HepG2 (cell line): ENCODE results near the gene FRMD8. TPM values are rescaled to one million over a fixed set of nuclear protein-coding genes. Genes with fewer than 3 reads are reported as not detected.

Experiments
- AHR ChIP-seq: IDR thresholded peaks from 2 replicates; pipeline ENCODE4 v1.6.1; 2018; ENCODE audit warnings: missing genetic modification reagents, missing compliant biosample characterization
- CERS6 ChIP-seq: sonication (generic); formaldehyde crosslinking; IDR thresholded peaks from 2 replicates; pipeline ENCODE4 v1.5.0; 2020; ENCODE audit warnings: missing genetic modification reagents
- GPBP1L1 ChIP-seq: sonication (generic); formaldehyde crosslinking; IDR thresholded peaks from 2 replicates; pipeline ENCODE4 v1.5.0; 2020; ENCODE audit warnings: mild to moderate bottlenecking, missing genetic modification reagents
- HCFC1 ChIP-seq: fragments of 150-350 bp; IDR thresholded peaks from 2 replicates; pipeline ENCODE4 v1.6.1; 2014; ENCODE audit warnings: low read depth, low read length
- IRF1 ChIP-seq: sonication (generic); formaldehyde crosslinking; IDR thresholded peaks from 2 replicates; pipeline ENCODE4 v1.4.0; 2020; ENCODE audit warnings: low read depth, mild to moderate bottlenecking, missing genetic modification reagents
- KDM6A ChIP-seq: IDR thresholded peaks from 2 replicates; pipeline ENCODE4 v1.6.1; 2016; ENCODE audit warnings: low read depth
- KLF12 ChIP-seq: sonication (generic); formaldehyde crosslinking; IDR thresholded peaks from 2 replicates; pipeline ENCODE4 v1.4.0; 2020; ENCODE audit warnings: missing genetic modification reagents, borderline replicate concordance
- MATR3 ChIP-seq: sonication (generic); formaldehyde crosslinking; IDR thresholded peaks from 2 replicates; pipeline ENCODE4 v1.4.0; 2020; ENCODE audit warnings: missing genetic modification reagents
- MTA3 ChIP-seq: sonication (generic); formaldehyde crosslinking; IDR thresholded peaks from 2 replicates; pipeline ENCODE4 v1.4.0; 2020; ENCODE audit warnings: missing genetic modification reagents
- PAF1 ChIP-seq: IDR thresholded peaks from 2 replicates; pipeline ENCODE4 v1.6.1; 2016; ENCODE audit warnings: missing genetic modification reagents, missing compliant biosample characterization
- PAXIP1 ChIP-seq: sonication (generic); formaldehyde crosslinking; conservative IDR thresholded peaks from 2 replicates; pipeline ENCODE4 v1.4.0; 2020; ENCODE audit warnings: mild to moderate bottlenecking, missing genetic modification reagents, moderate library complexity
- RARA ChIP-seq: IDR thresholded peaks from 2 replicates; pipeline ENCODE4 v1.6.1; 2016; ENCODE audit warnings: missing genetic modification reagents, missing compliant biosample characterization
- SP1 ChIP-seq, 2 experiments: fragments of 450-650 bp in 1 of 2; sonication (generic) in 1 of 2; formaldehyde crosslinking in 1 of 2; IDR thresholded peaks; 2 replicates each; pipeline versions ENCODE4 v1.4.0 to v1.6.1; 2016 to 2020; ENCODE audit warnings: missing genetic modification reagents in 1 of 2
- UBTF ChIP-seq: sonication (generic); formaldehyde crosslinking; IDR thresholded peaks from 2 replicates; pipeline ENCODE4 v1.4.0; 2020; ENCODE audit warnings: mild to moderate bottlenecking, missing genetic modification reagents
- WIZ ChIP-seq: sonication (generic); formaldehyde crosslinking; IDR thresholded peaks from 2 replicates; pipeline ENCODE4 v1.5.1; 2020; ENCODE audit warnings: mild to moderate bottlenecking, missing genetic modification reagents
- ZNF816 ChIP-seq: sonication (generic); formaldehyde crosslinking; IDR thresholded peaks from 2 replicates; pipeline ENCODE4 v1.8.0; 2022; ENCODE audit warnings: missing genetic modification reagents, mild to moderate bottlenecking, borderline replicate concordance
- polyA plus RNA-seq, 8 experiments: library from polyadenylated mRNA; depleted of rRNA in 3 of 8; stranded (reverse) in 7 of 8; unstranded in 1 of 8; fragments of >200 nt; fragmentation: Illumina TruSeq in 4 of 8; extraction: Trizol in 4 of 8; gene quantifications; 2 replicates each; pipeline versions ENCODE4 v1.2.1 to v1.2.3, GENCODE V29; 2011 to 2016; ENCODE audit warnings: low read depth in 4 of 8, missing spikeins in 1 of 8, mixed read lengths in 1 of 8; ENCODE audit not compliant: insufficient read depth in 1 of 8
- total RNA-seq, 5 experiments: library from RNA; depleted of rRNA; stranded (reverse); fragments of >200 nt; fragmentation: Illumina TruSeq; extraction: Trizol; gene quantifications; 2 replicates each; pipeline ENCODE4 v1.2.3, GENCODE V29; 2016; ENCODE audit warnings: low read depth in 1 of 5

The FRMD8 gene
- total and polyA plus RNA-seq, 2 of the 13 experiments (the other 11 are each of a cell fraction or from before 2014, with no cell fraction given) = 5.8 to 20.6 TPM

- TF ChIP-seq GPBP1L1 (CRISPR knock-in tag) (no peak), AHR (CRISPR knock-in tag) (no peak), WIZ (no peak), MATR3 (CRISPR knock-in tag) (no peak), CERS6 (CRISPR knock-in tag) (no peak), PAF1 (CRISPR knock-in tag) (no peak), SP1 (IDR thresholded peaks at IDR 0.05) (no peak), SP1 (CRISPR knock-in tag; IDR thresholded peaks at IDR 0.05) (no peak; the same call in 1 of the 2 replicates), MTA3 (no peak), UBTF (CRISPR knock-in tag) (peak; percentile 71), KLF12 (CRISPR knock-in tag) (no peak), IRF1 (CRISPR knock-in tag) (no peak), RARA (CRISPR knock-in tag) (no peak), HCFC1 (no peak), PAXIP1 (peak; percentile 28), KDM6A (no peak), ZNF816 (CRISPR knock-in tag) (peak; percentile 36; the same call in 1 of the 2 replicates)
These were observed at the start of gene FRMD8 (continued) for GRCh38 chr11:65386307-65387140.
